Keratinocyte (primary cell): ENCODE measurements around the gene RACGAP1. TPM values are rescaled to one million over a fixed set of nuclear protein-coding genes. Genes with fewer than 3 reads are reported as not detected.

ENCODE experiments used
- DNase-seq: peaks from one replicate; pipeline ENCODE4 v3.0.0-alpha.2; 2011; ENCODE audit warnings: low read depth, missing footprints, low spot score
- FAIRE-seq: peaks from 2 replicates; lab custom pipeline; 2011; peaks lifted over from hg19 to GRCh38; lab: Jason Lieb, UNC
- H2AFZ ChIP-seq: 2 replicates; pipeline ENCODE4 v1.6.0; 2012; ENCODE audit warnings: low read length, control low read depth, inconsistent platforms; ENCODE audit not compliant: control insufficient read depth
- H3K27ac ChIP-seq: 2 replicates; pipeline ENCODE4 v1.5.1; 2011; ENCODE audit warnings: low read length; ENCODE audit not compliant: control insufficient read depth, insufficient read depth
- H3K27me3 ChIP-seq: 3 replicates; pipeline ENCODE4 v1.6.0; 2011; ENCODE audit warnings: low read length; ENCODE audit not compliant: control insufficient read depth, insufficient read depth; ENCODE audit errors: extremely low read depth
- H3K36me3 ChIP-seq, 2 experiments: 2 replicates in 1 of 2; 3 replicates in 1 of 2; pipeline ENCODE4 v1.5.1; 2011; ENCODE audit warnings: low read length in 2 of 2, mild to moderate bottlenecking in 1 of 2; ENCODE audit not compliant: control insufficient read depth in 2 of 2, insufficient read depth in 2 of 2; ENCODE audit errors: extremely low read depth in 1 of 2
- H3K4me1 ChIP-seq: 3 replicates; pipeline ENCODE4 v1.5.1; 2011; ENCODE audit warnings: low read length; ENCODE audit not compliant: control insufficient read depth, insufficient read depth; ENCODE audit errors: extremely low read depth
- H3K4me2 ChIP-seq: 3 replicates; pipeline ENCODE4 v1.6.0; 2011; ENCODE audit warnings: low read depth, low read length; ENCODE audit not compliant: control insufficient read depth, insufficient read depth; ENCODE audit errors: extremely low read depth
- H3K4me3 ChIP-seq, 3 experiments: fragments of 200-600 bp in 1 of 3; sonication (generic) in 1 of 3; 2 replicates in 2 of 3; 3 replicates in 1 of 3; pipeline ENCODE4 v1.5.1; 2011 to 2016; ENCODE audit warnings: low read length in 3 of 3, mild to moderate bottlenecking in 3 of 3, control low read depth in 2 of 3, inconsistent platforms in 1 of 3, low read depth in 1 of 3, mixed read lengths in 1 of 3, mixed run types in 1 of 3, moderate library complexity in 1 of 3; ENCODE audit not compliant: control insufficient read depth in 2 of 3, insufficient read depth in 2 of 3; ENCODE audit errors: extremely low read depth in 1 of 3
- H3K79me2 ChIP-seq: 2 replicates; pipeline ENCODE4 v1.6.0; 2012; ENCODE audit warnings: low read length; ENCODE audit not compliant: control insufficient read depth, insufficient read depth
- H3K9ac ChIP-seq: 3 replicates; pipeline ENCODE4 v1.6.0; 2011; ENCODE audit warnings: low read length; ENCODE audit not compliant: control insufficient read depth, insufficient read depth; ENCODE audit errors: extremely low read depth
- H3K9me1 ChIP-seq: 3 replicates; pipeline ENCODE4 v1.6.0; 2011; ENCODE audit warnings: low read length; ENCODE audit not compliant: control insufficient read depth, insufficient read depth; ENCODE audit errors: extremely low read depth
- H3K9me3 ChIP-seq: 2 replicates; pipeline ENCODE4 v1.5.1; 2012; ENCODE audit warnings: low read depth, low read length; ENCODE audit not compliant: control insufficient read depth
- H4K20me1 ChIP-seq: 3 replicates; pipeline ENCODE4 v1.6.0; 2011; ENCODE audit warnings: low read length; ENCODE audit not compliant: control insufficient read depth, insufficient read depth; ENCODE audit errors: extremely low read depth
- CTCF ChIP-seq, 3 experiments: IDR thresholded peaks in 1 of 3; conservative IDR thresholded peaks in 1 of 3; optimal IDR thresholded peaks in 1 of 3; 2 replicates in 2 of 3; 3 replicates in 1 of 3; pipeline versions ENCODE3 to v1.5.1; 2011; ENCODE audit warnings: low read length in 3 of 3, mild to moderate bottlenecking in 3 of 3, moderate library complexity in 2 of 3, control low read depth in 1 of 3, inconsistent platforms in 1 of 3; ENCODE audit not compliant: insufficient read depth in 2 of 3; ENCODE audit errors: extremely low read depth in 1 of 3
- EZH2 ChIP-seq: IDR thresholded peaks from one replicate; pipeline ENCODE4 v1.6.1; 2012; ENCODE audit warnings: inconsistent platforms, mild to moderate bottlenecking, low read length, moderate library complexity
- dilution Hi-C: fragments of 300-500 bp; cut with MboI; formaldehyde crosslinking; loops from one replicate; pipeline ENCODE4 v1.7.0; 2020; ENCODE audit warnings: low sequenced_read_pairs; ENCODE audit not compliant: extremely low pct_ligation_motif_present
- polyA plus RNA-seq, 5 experiments: library from polyadenylated mRNA; depleted of rRNA in 3 of 5; stranded (reverse) in 3 of 5; stranded (forward) in 1 of 5; unstranded in 1 of 5; fragments of >200 nt; gene quantifications; 1 replicate in 1 of 5; 2 replicates in 3 of 5; 3 replicates in 1 of 5; pipeline versions ENCODE4 v1.2.1 to v1.2.3, GENCODE V29; 2011 to 2012; ENCODE audit warnings: missing spikeins in 2 of 5, low read depth in 1 of 5, low replicate concordance in 1 of 5

RACGAP1 gene
- polyA plus RNA-seq, 1 donor (not counting 4 experiments of a cell fraction or from before 2014, with no cell fraction given) = 57.1 TPM

DNA sequence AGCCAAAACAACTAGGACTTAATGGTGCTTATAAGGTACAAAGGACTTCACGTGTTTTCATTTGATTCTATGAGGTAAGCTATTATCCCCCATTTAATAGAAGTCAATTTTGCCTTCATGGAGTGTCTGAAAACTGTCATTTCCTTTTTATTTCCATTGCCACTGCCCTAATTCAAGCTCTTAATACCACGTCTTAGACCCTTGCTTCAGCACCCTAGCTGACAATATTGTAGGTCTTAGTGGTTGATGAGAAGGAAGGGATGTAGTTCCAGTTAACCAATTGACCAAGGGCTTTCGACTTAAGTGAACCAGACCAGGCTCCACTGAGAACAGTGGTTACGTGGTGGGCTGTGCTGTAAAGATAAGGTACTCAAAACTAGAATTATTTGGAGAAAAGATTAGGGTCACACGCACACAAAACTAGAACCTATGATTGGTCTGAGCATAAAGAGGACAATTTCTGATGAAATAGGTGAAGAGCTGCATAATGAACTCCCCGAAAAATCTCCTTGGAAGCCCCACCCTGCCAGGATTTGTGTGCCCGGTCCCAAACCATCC lies 22.5 kb upstream of the RACGAP1 start:
- H3K4me2 ChIP-seq = no peak overlapping the region
- no peak overlapping the region for H3K27ac ChIP-seq
- no peak overlapping the region for H3K4me3 ChIP-seq
- H2AFZ ChIP-seq = no peak overlapping the region
- FAIRE-seq = no peak
- H3K9ac ChIP-seq = no peak overlapping the region
- H3K27me3 ChIP-seq = peaks cover 14% of the 10 kb centered on the region
- no peaks in the 10 kb centered on the region for H3K79me2 ChIP-seq
- no peaks in the 10 kb centered on the region for H4K20me1 ChIP-seq
- TF ChIP-seq CTCF (optimal IDR thresholded peaks at IDR 0.05 in 1 of 3, IDR thresholded peaks at IDR 0.05 in 1 of 3, conservative IDR thresholded peaks at IDR 0.05 in 1 of 3; ENCODE audit: extremely low read depth in 1 of 3, insufficient read depth in 2 of 3, low read length in 3 of 3) = no peak
- no peak for TF ChIP-seq EZH2
- no peak for DNase-seq
- no peaks in the 10 kb centered on the region for H3K9me3 ChIP-seq
- dilution Hi-C loops = no loop called here
- no peaks in the 10 kb centered on the region for H3K9me1 ChIP-seq
- no peaks in the 10 kb centered on the region for H3K4me1 ChIP-seq
- no peaks in the 10 kb centered on the region for H3K36me3 ChIP-seq

DNA sequence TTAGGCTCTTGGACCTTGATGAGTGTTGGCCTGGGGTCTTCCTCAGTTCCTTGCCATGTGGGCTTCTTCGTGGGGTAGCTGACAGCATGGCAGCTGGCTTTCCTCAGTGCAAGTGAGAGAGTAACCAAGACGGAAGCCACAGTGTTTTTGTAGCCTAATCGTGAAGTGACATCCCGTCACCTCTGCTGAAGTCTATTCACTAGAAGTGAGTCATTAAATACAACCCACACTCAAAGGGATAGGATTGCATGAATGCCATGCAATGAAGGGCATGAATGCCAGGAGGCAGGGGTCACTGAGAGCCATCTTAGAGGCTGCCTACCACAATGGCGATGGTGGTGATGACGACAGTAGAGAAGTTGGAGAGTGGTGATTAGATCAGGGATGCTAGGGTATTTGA lies 18.6 kb upstream of the RACGAP1 start:
- Histone ChIP-seq H3K9ac (no peak overlapping the region), H3K27ac (no peak overlapping the region), H3K4me2 (no peak overlapping the region), H3K36me3 (no peaks in the 10 kb centered on the region), H3K4me3 (no peak overlapping the region), H4K20me1 (no peaks in the 10 kb centered on the region), H3K4me1 (peaks cover 9% of the 10 kb centered on the region), H3K79me2 (no peaks in the 10 kb centered on the region), H3K27me3 (no peaks in the 10 kb centered on the region), H3K9me1 (no peaks in the 10 kb centered on the region), H3K9me3 (no peaks in the 10 kb centered on the region), H2AFZ (no peak overlapping the region)
- no peak for FAIRE-seq
- dilution Hi-C loops = no loop called here
- TF ChIP-seq EZH2 = no peak
- TF ChIP-seq CTCF (optimal IDR thresholded peaks at IDR 0.05 in 1 of 3, IDR thresholded peaks at IDR 0.05 in 1 of 3, conservative IDR thresholded peaks at IDR 0.05 in 1 of 3; ENCODE audit: extremely low read depth in 1 of 3, insufficient read depth in 2 of 3, low read length in 3 of 3) = no peak
- no peak for DNase-seq
